ENCODE measurements around the gene CCNA2.
A peak's percentile ranks its signal among the peaks of the same experiment; 100 is the strongest.

Gene CCNA2

GRCh38 chr4:121800961-121801714 lies 22.5 kb downstream of the CCNA2 start, which contains the start of gene EXOSC9:
TSS of gene EXOSC9 (plus strand) at chr4:121801323. CDS start at chr4:121801425, 102 bp downstream.
- peak; percentile 97 to 98 (median 98) for DNase-seq

- peak in 1 of 4 experiments; percentile 3 for DNase-seq
These were observed 23.1 kb downstream of the CCNA2 start for GRCh38 chr4:121800638-121800960.

- DNase-seq = no peak
These were observed 23.7 kb downstream of the CCNA2 start for GRCh38 chr4:121799867-121800501.

- peak; percentile 2 to 17 (median 15) for DNase-seq
These were observed 24.4 kb downstream of the CCNA2 start for GRCh38 chr4:121799208-121799823.

GRCh38 chr4:121796283-121796682 lies 27.4 kb downstream of the CCNA2 start:
- DNase-seq = no peak

GRCh38 chr4:121794505-121795188 lies 29.0 kb downstream of the CCNA2 start:
- no peak for DNase-seq

GRCh38 chr4:121792966-121793365 lies 30.7 kb downstream of the CCNA2 start:
- no peak for DNase-seq

GRCh38 chr4:121791481-121791880 lies 32.2 kb downstream of the CCNA2 start:
- DNase-seq = no peak

GRCh38 chr4:121790976-121791375 lies 32.7 kb downstream of the CCNA2 start:
- DNase-seq = no peak

- no peak for DNase-seq
These were observed 33.5 kb downstream of the CCNA2 start for GRCh38 chr4:121789960-121790829.

GRCh38 chr4:121789455-121789854 lies 34.2 kb downstream of the CCNA2 start:
- no peak for DNase-seq

- DNase-seq = no peak
These were observed 34.8 kb downstream of the CCNA2 start for GRCh38 chr4:121788896-121789295.

GRCh38 chr4:121786221-121786620 lies 37.5 kb downstream of the CCNA2 start:
- DNase-seq = no peak

GRCh38 chr4:121785479-121785878 lies 38.2 kb downstream of the CCNA2 start:
- no peak for DNase-seq

- DNase-seq = no peak
These were observed 38.7 kb downstream of the CCNA2 start for GRCh38 chr4:121784975-121785374.

- DNase-seq = no peak
These were observed 39.3 kb downstream of the CCNA2 start for GRCh38 chr4:121784401-121784800.

- DNase-seq = peak in 1 of 4 experiments; percentile 25
These were observed 40.5 kb downstream of the CCNA2 start for GRCh38 chr4:121783210-121783609.

- no peak for DNase-seq
These were observed 44.6 kb downstream of the CCNA2 start for GRCh38 chr4:121778991-121779628.

- DNase-seq = no peak
These were observed 46.1 kb downstream of the CCNA2 start for GRCh38 chr4:121777625-121778024.

GRCh38 chr4:121776610-121777401 lies 46.9 kb downstream of the CCNA2 start:
- no peak for DNase-seq

- DNase-seq = no peak
These were observed 49.8 kb downstream of the CCNA2 start for GRCh38 chr4:121773883-121774282.
